Transverse colon (tissue), 4 donors: Measurements from ENCODE around the gene RASSF3.

Source experiments
- CTCF ChIP-seq, 5 experiments: fragments of 200-600 bp in 3 of 5; fragments of 450-650 bp in 2 of 5; sonication (generic) in 3 of 5; IDR thresholded peaks; 1 replicate in 2 of 5; 2 replicates in 3 of 5; pipeline ENCODE4 v1.5.1; 2016 to 2017; ENCODE audit warnings: antibody characterized with exemption in 5 of 5, inconsistent platforms in 3 of 5, mild to moderate bottlenecking in 2 of 5, moderate library complexity in 1 of 5
- POLR2AphosphoS5 ChIP-seq, 3 donors: sonication (generic); formaldehyde crosslinking; IDR thresholded peaks; one replicate each; pipeline ENCODE4 v1.6.1; 2016; ENCODE audit warnings: antibody characterized with exemption in 3 of 3

GRCh38 chr12:64675795-64676194 is 65.5 kb downstream of the RASSF3 start:
- TF ChIP-seq POLR2AphosphoS5 (IDR thresholded peaks at IDR 0.05) (peak; percentile 9 to 68 (median 41)), CTCF (IDR thresholded peaks at IDR 0.05) (no peak)
